HG03135 (cell line): ENCODE results near the gene PRMT5.

Source experiments
- ATAC-seq: cut with Tn5 transposase; IDR thresholded peaks from one replicate; pipeline ENCODE4 v1.9.1; 2021; ENCODE audit warnings: mild to moderate bottlenecking, moderate library complexity; ENCODE audit not compliant: unreplicated experiment

Gene PRMT5

GRCh38 chr14:22878271-22879246, 50.6 kb downstream of the PRMT5 start:
- no peak for ATAC-seq

- no peak for ATAC-seq
These were observed 52.1 kb downstream of the PRMT5 start for GRCh38 chr14:22877000-22877501.

DNA sequence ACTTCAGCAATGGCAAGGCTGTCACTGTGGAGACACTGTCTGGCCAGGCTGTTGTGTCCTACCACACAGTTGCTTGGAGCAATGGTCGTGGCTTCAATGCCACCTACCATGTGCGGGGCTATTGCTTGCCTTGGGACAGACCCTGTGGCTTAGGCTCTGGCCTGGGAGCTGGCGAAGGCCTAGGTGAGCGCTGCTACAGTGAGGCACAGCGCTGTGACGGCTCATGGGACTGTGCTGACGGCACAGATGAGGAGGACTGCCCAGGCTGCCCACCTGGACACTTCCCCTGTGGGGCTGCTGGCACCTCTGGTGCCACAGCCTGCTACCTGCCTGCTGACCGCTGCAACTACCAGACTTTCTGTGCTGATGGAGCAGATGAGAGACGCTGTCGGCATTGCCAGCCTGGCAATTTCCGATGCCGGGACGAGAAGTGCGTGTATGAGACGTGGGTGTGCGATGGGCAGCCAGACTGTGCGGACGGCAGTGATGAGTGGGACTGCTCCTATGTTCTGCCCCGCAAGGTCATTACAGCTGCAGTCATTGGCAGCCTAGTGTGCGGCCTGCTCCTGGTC, 53.3 kb downstream of the PRMT5 start:
- no peak for ATAC-seq

DNA sequence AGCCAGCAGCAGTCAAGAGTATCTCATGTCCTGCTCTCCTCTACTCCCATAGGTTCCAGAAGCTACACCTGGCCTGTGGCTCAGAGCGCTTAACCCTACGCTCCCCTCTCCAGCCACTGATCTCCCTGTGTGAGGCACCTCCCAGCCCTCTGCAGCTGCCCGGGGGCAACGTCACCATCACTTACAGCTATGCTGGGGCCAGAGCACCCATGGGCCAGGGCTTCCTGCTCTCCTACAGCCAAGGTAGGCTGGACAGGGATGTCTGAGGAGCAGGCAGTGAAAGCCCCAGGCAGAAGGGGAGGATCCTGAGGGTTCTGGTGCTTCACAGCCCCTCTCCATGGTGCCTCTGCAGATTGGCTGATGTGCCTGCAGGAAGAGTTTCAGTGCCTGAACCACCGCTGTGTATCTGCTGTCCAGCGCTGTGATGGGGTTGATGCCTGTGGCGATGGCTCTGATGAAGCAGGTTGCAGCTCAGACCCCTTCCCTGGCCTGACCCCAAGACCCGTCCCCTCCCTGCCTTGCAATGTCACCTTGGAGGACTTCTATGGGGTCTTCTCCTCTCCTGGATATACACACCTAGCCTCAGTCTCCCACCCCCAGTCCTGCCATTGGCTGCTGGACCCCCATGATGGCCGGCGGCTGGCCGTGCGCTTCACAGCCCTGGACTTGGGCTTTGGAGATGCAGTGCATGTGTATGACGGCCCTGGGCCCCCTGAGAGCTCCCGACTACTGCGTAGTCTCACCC, 54.0 kb downstream of the PRMT5 start:
- no peak for ATAC-seq

- no peak for ATAC-seq
These were observed 56.2 kb downstream of the PRMT5 start for GRCh38 chr14:22872833-22873520.

DNA sequence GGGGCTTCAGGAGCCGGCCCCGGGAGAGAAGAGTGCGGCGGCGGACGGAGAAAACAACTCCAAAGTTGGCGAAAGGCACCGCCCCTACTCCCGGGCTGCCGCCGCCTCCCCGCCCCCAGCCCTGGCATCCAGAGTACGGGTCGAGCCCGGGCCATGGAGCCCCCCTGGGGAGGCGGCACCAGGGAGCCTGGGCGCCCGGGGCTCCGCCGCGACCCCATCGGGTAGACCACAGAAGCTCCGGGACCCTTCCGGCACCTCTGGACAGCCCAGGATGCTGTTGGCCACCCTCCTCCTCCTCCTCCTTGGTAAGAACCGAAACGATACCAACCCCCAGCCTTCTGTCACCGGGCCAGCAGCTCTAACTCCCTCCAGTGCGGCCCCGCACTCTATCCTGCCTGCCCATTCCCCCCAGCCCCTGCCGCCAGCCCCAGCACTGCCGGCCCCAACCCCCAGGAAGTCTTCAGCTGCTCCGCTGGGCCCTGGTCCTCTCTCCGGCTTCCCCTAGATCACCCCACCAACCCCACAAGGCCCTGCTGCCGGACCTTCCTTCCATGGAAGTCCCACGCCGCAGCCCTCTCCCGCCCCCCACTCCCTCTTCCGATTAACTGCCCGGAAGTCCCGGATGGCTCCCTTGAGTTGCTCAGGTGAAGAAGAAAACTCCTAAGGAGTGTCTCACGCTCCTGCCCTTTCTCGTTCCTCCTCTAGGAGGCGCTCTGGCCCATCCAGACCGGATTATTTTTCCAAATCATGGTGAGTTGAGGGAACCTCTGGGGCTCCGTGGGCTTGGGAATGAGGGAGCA, 56.9 kb downstream of the PRMT5 start:
- ATAC-seq: peak; percentile 28

GRCh38 chr14:22871224-22872032, 57.7 kb downstream of the PRMT5 start, which contains the start of gene LRP10:
TSS of gene LRP10 (plus strand) at chr14:22871740. CDS start at chr14:22872304, 564 bp downstream.
- peak; percentile 68 for ATAC-seq

DNA sequence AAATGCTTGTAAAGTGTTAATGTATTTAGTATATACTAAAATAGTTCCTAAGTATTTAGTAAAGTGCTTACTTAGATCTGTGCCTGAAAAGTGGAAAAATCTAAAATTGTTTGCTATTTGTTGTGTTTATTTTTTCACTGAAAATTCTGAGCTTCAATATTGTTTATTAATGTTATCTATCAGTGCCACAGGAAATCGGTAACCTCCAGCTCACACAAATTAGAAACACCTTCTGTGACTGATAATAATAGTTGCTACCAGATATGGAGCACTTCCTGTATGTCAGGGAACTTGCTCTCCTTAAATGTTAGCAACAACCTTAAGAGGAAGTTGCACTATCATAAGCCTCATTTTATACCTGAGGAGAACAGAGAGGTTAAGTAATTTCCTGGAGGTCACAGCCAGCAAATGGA, 58.4 kb downstream of the PRMT5 start:
- peak; percentile 39 for ATAC-seq
